ENCODE measurements around the gene MAP2K6. TPM values are rescaled to one million over a fixed set of nuclear protein-coding genes. Genes with fewer than 3 reads are reported as not detected.

The MAP2K6 gene
- total RNA-seq, 1 experiment from 2014 or later: 17.7 TPM

- Histone ChIP-seq H2BK20ac (ENCODE audit: low read depth, low read length, poor library complexity, severe bottlenecking) (no peak overlapping the region), H2BK5ac (ENCODE audit: insufficient read length, low read length) (no peak overlapping the region), H2AK5ac (ENCODE audit: insufficient read length, low read length) (no peak overlapping the region), H3K14ac (ENCODE audit: insufficient read depth, low read length) (no peak overlapping the region), H3K79me1 (ENCODE audit: insufficient read depth, low read depth, low read length, poor library complexity, severe bottlenecking) (no peaks in the 10 kb centered on the region), H2BK15ac (ENCODE audit: low read depth, low read length) (no peak overlapping the region), H3K23me2 (ENCODE audit: insufficient read length, low read depth, low read length, poor library complexity, severe bottlenecking) (no peaks in the 10 kb centered on the region), H3T11ph (ENCODE audit: low read length) (no peak overlapping the region), H3K27ac (ENCODE audit: insufficient read length, low read depth, low read length) (no peak overlapping the region), H3K56ac (ENCODE audit: insufficient read length, low read depth, low read length) (no peak overlapping the region), H3K18ac (ENCODE audit: insufficient read length, low read depth, low read length) (no peak overlapping the region), H4K5ac (ENCODE audit: insufficient read length, low read depth, low read length) (no peak overlapping the region), H3K4me2 (ENCODE audit: insufficient read depth, insufficient read length, low read length) (no peak overlapping the region), H3K9ac (ENCODE audit: extremely low read depth, insufficient read length, low read length) (no peak overlapping the region), H3K23ac (ENCODE audit: insufficient read length, low read depth, low read length) (no peak overlapping the region), H3K9me3 (ENCODE audit: control insufficient read depth, low read depth, low read length) (no peaks in the 10 kb centered on the region), H3K79me2 (ENCODE audit: insufficient read depth, low read length) (no peaks in the 10 kb centered on the region), H3K4me1 (ENCODE audit: insufficient read depth, low read length) (peaks cover 2% of the 10 kb centered on the region; the same call in 1 of the 2 replicates), H4K91ac (ENCODE audit: insufficient read length, low read depth, low read length) (no peak overlapping the region), H2BK12ac (ENCODE audit: insufficient read length, low read depth, low read length) (no peak overlapping the region), H4K20me1 (ENCODE audit: control insufficient read depth, insufficient read depth, insufficient read length) (no peaks in the 10 kb centered on the region), H3K4ac (ENCODE audit: low read depth, low read length) (no peak overlapping the region), H3K27me3 (ENCODE audit: insufficient read depth, low read length) (no peaks in the 10 kb centered on the region), H4K8ac (replicated peaks; ENCODE audit: insufficient read length, low read depth, low read length) (no peak overlapping the region), H2AFZ (ENCODE audit: low read length) (no peak overlapping the region), H2BK120ac (ENCODE audit: low read depth, low read length, poor library complexity, severe bottlenecking) (no peak overlapping the region)
- Mint-ChIP-seq H3K4me1 (peaks cover 10 to 11% of the 10 kb centered on the region in 2 experiments), H3K27ac (no peak overlapping the region), H3K36me3 (ENCODE audit: insufficient read depth in 1 of 3, low read depth in 3 of 3) (peaks cover 0 to 3% (median 2%) of the 10 kb centered on the region in 3 experiments; a peak in 1 of 7 replicates), H3K9me3 (no peaks in the 10 kb centered on the region; a peak in 1 of 5 replicates), H3K27me3 (ENCODE audit: low read depth) (no peaks in the 10 kb centered on the region), H3K4me3 (no peak overlapping the region)
- no peak for TF ChIP-seq CTCF (conservative IDR thresholded peaks at IDR 0.05)
- no peak for DNase-seq
- WGBS (ENCODE audit: extremely low coverage, insufficient read length, low lambda C conversion rate): no CpG with 5 or more reads among the region's 1 CpG
Observed at GRCh38 chr17:69407759-69408158, 6.7 kb upstream of the MAP2K6 start.
